Panc1 (cell line): ENCODE measurements around the gene FCAMR. TPM values are rescaled to one million over a fixed set of nuclear protein-coding genes. Genes with fewer than 3 reads are reported as not detected.

ENCODE experiments used
- ATAC-seq: fragments of 200-7000 bp; cut with Tn5 transposase; 2 replicates; pipeline ENCODE4 v1.9.1; 2020; ENCODE audit warnings: mild to moderate bottlenecking, moderate library complexity
- BruUV-seq: library from RNA; stranded (reverse); fragments of 400-500 nt; replicated peaks from 2 replicates; lab custom pipeline; 2021; lab: Mats Ljungman, UMichigan
- CTCF ChIA-PET: fragments of 300-600 bp; sonication (Branson Sonifier 250); formaldehyde crosslinking; loops from one replicate; lab custom pipeline; 2022; ENCODE audit warnings: antibody characterized with exemption; lab: Charles Lee
- POLR2A ChIA-PET: fragments of 300-600 bp; sonication (Branson Sonifier 250); formaldehyde crosslinking; loops from one replicate; lab custom pipeline; 2022; ENCODE audit warnings: antibody characterized with exemption; lab: Charles Lee
- DNase-seq: peaks from one replicate; pipeline ENCODE4 v3.0.0-alpha.2; 2010; ENCODE audit warnings: low read depth, low spot score
- H3K27ac ChIP-seq: 2 replicates; pipeline ENCODE4 v1.5.1; 2011; ENCODE audit warnings: mild to moderate bottlenecking, low read length, inconsistent platforms
- H3K27me3 ChIP-seq: fragments of 200-500 bp; sonication (Bioruptor generic); 2 replicates; pipeline ENCODE4 v1.6.0; 2014; ENCODE audit warnings: low read length, inconsistent platforms; ENCODE audit not compliant: control insufficient read depth, insufficient read depth
- H3K36me3 ChIP-seq: fragments of 200-500 bp; sonication (Bioruptor generic); 2 replicates; pipeline ENCODE4 v1.5.1; 2014; ENCODE audit warnings: inconsistent platforms, mild to moderate bottlenecking, low read length, moderate library complexity; ENCODE audit not compliant: control insufficient read depth, insufficient read depth
- H3K4me1 ChIP-seq: 2 replicates; pipeline ENCODE4 v1.5.1; 2011; ENCODE audit warnings: inconsistent platforms, mild to moderate bottlenecking, low read length, moderate library complexity; ENCODE audit not compliant: control insufficient read depth, insufficient read depth
- H3K4me3 ChIP-seq, 2 experiments: 2 replicates each; pipeline ENCODE4 v1.5.1; 2011 to 2012; ENCODE audit warnings: low read depth in 2 of 2, low read length in 2 of 2, mild to moderate bottlenecking in 2 of 2, inconsistent platforms in 1 of 2, moderate library complexity in 1 of 2
- H3K9me3 ChIP-seq: fragments of 200-500 bp; sonication (Bioruptor generic); 2 replicates; pipeline ENCODE4 v1.5.1; 2014; ENCODE audit warnings: low read depth, mild to moderate bottlenecking, inconsistent platforms, low read length, moderate library complexity; ENCODE audit not compliant: control insufficient read depth, insufficient read depth
- POLR2AphosphoS5 ChIP-seq: IDR thresholded peaks from 2 replicates; pipeline ENCODE4 v1.6.1; 2012; ENCODE audit warnings: mild to moderate bottlenecking, low read depth, low read length, moderate library complexity
- REST ChIP-seq, 2 experiments: IDR thresholded peaks; 2 replicates each; pipeline ENCODE4 v1.6.1; 2011 to 2012; ENCODE audit warnings: low read depth in 2 of 2, control low read depth in 1 of 2, low read length in 1 of 2, mild to moderate bottlenecking in 1 of 2, moderate library complexity in 1 of 2; ENCODE audit not compliant: insufficient read depth in 1 of 2
- SIN3A ChIP-seq: IDR thresholded peaks from 2 replicates; pipeline ENCODE4 v1.6.1; 2012; ENCODE audit warnings: low read depth, mild to moderate bottlenecking, low read length, moderate library complexity, borderline replicate concordance; ENCODE audit not compliant: insufficient read depth
- TCF7L2 ChIP-seq: IDR thresholded peaks from 2 replicates; pipeline ENCODE4 v1.6.1; 2011; ENCODE audit warnings: mild to moderate bottlenecking, low read depth, low read length, inconsistent platforms
- in situ Hi-C: cut with HindIII; loops from 2 replicates; pipeline ENCODE4 v1.10.0; 2016; ENCODE audit warnings: low sequenced_read_pairs, low pct_unique_long_range_greater_than_20kb
- intact Hi-C: fragments of 100-400 bp; cut with micrococcal nuclease; formaldehyde crosslinking; loops from one replicate; pipeline ENCODE4 v1.10.0; 2022; ENCODE audit not compliant: unreplicated experiment
- total RNA-seq: library from RNA; stranded (reverse); gene quantifications from one replicate; pipeline ENCODE4 v1.2.1, GENCODE V29; 2021; ENCODE audit not compliant: unreplicated experiment
- TF ChIP-seq, protein P1 (sequence below): fragments of 450-650 bp; IDR thresholded peaks from 2 replicates; pipeline ENCODE4 v1.5.1; 2017; ENCODE audit warnings: mild to moderate bottlenecking

The FCAMR gene
- total RNA-seq, 1 experiment from 2014 or later: not detected

GRCh38 chr1:206916000-206916709 is 54.1 kb downstream of the FCAMR start:
- ChIA-PET POLR2A (no interaction called here), CTCF (no interaction called here)
- peaks cover 4% of the 10 kb centered on the region; the same call in 1 of the 2 replicates for H3K27me3 ChIP-seq
- no peaks in the 10 kb centered on the region for H3K4me1 ChIP-seq
- DNase-seq (no peak), ATAC-seq (no peak)
- H3K9me3 ChIP-seq: no peaks in the 10 kb centered on the region
- H3K36me3 ChIP-seq: no peaks in the 10 kb centered on the region
- TF ChIP-seq, protein P1, sequence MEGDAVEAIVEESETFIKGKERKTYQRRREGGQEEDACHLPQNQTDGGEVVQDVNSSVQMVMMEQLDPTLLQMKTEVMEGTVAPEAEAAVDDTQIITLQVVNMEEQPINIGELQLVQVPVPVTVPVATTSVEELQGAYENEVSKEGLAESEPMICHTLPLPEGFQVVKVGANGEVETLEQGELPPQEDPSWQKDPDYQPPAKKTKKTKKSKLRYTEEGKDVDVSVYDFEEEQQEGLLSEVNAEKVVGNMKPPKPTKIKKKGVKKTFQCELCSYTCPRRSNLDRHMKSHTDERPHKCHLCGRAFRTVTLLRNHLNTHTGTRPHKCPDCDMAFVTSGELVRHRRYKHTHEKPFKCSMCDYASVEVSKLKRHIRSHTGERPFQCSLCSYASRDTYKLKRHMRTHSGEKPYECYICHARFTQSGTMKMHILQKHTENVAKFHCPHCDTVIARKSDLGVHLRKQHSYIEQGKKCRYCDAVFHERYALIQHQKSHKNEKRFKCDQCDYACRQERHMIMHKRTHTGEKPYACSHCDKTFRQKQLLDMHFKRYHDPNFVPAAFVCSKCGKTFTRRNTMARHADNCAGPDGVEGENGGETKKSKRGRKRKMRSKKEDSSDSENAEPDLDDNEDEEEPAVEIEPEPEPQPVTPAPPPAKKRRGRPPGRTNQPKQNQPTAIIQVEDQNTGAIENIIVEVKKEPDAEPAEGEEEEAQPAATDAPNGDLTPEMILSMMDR: no peak
- TF ChIP-seq SIN3A: no peak
- TF ChIP-seq POLR2AphosphoS5: no peak
- no peak for TF ChIP-seq TCF7L2
- no peak for TF ChIP-seq REST (IDR thresholded peaks at IDR 0.05; ENCODE audit: insufficient read depth in 1 of 2, low read depth in 2 of 2, low read length in 1 of 2)
- in situ Hi-C loops (no loop called here), intact Hi-C loops (loop anchor here (10.0 kb wide), 1 partner anchor 281 kb away; the partner anchor contains the start of gene DYRK3)
- no peak overlapping the region for H3K27ac ChIP-seq
- no TSS peak for BruUV-seq
- H3K4me3 ChIP-seq: no peak overlapping the region

DNA sequence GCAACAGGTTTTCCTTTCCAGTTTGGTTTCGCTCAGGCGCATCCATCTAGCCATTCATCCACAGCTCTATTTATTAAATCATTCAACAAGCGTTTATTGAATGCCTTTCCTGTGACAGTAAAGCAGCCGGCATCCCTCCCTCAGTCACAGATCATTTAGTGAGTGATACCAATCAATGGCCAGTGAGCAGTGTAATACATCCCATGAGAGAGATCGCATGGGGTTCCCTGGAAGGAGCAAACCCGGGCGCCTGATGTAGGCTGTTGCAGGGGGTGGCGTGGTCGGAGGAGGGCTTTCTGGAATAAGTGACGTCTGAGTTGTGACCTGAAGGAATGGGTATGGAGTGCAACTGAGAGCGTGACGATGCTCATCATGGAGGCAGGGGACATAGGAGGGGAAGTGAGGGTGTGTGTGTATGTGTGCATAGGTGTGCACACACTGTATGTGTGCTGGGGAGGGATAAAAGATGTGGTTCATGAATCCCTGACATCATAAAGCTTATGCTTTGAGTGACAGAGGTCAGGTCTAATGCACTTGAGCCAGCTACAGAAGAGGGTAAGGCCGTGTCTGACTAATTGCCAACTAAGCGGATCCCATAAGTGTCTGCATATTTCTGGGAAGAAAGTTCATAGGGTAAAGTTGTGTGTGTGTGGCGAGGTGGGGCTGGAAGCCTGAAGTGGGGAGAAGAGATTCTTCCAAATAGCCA is 55.1 kb downstream of the FCAMR start:
- CTCF ChIA-PET: no interaction called here

More for the DNA sequence above, 55.1 kb downstream of the FCAMR start:
- H3K4me3 ChIP-seq: no peak overlapping the region
- TF ChIP-seq POLR2AphosphoS5 (no peak), SIN3A (no peak), TCF7L2 (no peak), REST (IDR thresholded peaks at IDR 0.05; ENCODE audit: insufficient read depth in 1 of 2, low read depth in 2 of 2, low read length in 1 of 2) (no peak)
- TF ChIP-seq, protein P1: no peak
- no peaks in the 10 kb centered on the region for H3K4me1 ChIP-seq
- H3K9me3 ChIP-seq: no peaks in the 10 kb centered on the region
- DNase-seq: no peak
- H3K36me3 ChIP-seq: no peaks in the 10 kb centered on the region
- POLR2A ChIA-PET: no interaction called here
- H3K27me3 ChIP-seq: peaks cover 12% of the 10 kb centered on the region
- no TSS peak for BruUV-seq
- ATAC-seq: no peak
- no peak overlapping the region for H3K27ac ChIP-seq
- in situ Hi-C loops (no loop called here), intact Hi-C loops (loop anchor here (10.0 kb wide), 1 partner anchor 280 kb away; the partner anchor contains the start of gene DYRK3)
